Mesenteric fat pad (tissue), 1 donor: ENCODE results near the gene UBXN6. TPM values are rescaled to one million over a fixed set of nuclear protein-coding genes. Genes with fewer than 3 reads are reported as not detected.

ENCODE experiments used
- DNase-seq: peaks from one replicate; pipeline ENCODE4 v3.0.0-alpha.2; 2020; ENCODE audit warnings: low spot score
- total RNA-seq: library from RNA; stranded (reverse); fragmentation: NEBNext Ultra II Directional; extraction: Animal tissue kit (Norgen Biotek cat#: 25700); gene quantifications from one replicate; pipeline ENCODE4 v1.2.1, GENCODE V29; 2021
- donor health status: DM: yes; HTN: yes; CAD: no.

The UBXN6 gene
- total RNA-seq, 1 donor from 2014 or later: 119 TPM

GRCh38 chr19:4493929-4494690, 36.5 kb upstream of the UBXN6 start:
- DNase-seq: no peak

- no peak for DNase-seq
Observed at GRCh38 chr19:4493104-4493928, 35.7 kb upstream of the UBXN6 start.

DNA sequence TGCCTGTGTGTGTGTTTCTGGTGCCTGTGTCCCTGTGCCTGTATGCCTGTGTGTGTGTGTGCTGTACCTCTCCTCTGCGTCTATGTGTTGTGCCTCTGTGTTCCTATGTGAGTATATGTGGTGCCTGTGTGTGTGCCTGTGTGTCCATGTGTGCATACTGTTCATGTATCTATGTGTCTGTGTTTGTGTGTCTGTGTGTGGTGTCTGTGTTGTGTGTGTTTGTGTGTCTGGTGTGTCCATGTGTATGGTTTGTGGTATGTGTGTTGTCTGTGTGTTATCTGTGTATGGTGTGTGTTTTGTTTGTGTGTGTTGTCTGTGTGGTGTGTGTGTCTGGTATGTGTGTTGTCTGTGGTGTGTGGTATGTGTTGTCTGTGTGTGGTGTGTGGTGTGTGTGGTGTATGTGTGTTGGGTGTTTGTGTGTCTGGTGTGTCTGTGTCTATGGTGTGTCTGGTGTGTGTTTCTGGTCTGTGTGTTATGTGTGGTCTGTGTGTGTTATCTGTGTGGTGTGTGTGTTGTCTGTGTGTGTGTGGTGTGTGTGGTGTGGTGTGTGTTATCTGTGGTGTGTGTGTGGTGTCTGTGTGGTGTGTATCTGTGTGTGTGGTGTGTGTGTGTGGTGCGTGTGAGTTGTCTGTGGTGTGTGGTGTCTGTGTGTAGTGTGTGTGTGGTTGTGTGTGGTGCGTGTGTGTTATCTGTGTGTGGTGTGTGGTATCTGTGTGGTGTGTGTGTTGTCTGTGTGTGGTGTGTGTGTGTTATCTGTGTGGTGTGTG, 34.9 kb upstream of the UBXN6 start:
- no peak for DNase-seq

GRCh38 chr19:4491446-4491845, 33.9 kb upstream of the UBXN6 start:
- no peak for DNase-seq

DNA sequence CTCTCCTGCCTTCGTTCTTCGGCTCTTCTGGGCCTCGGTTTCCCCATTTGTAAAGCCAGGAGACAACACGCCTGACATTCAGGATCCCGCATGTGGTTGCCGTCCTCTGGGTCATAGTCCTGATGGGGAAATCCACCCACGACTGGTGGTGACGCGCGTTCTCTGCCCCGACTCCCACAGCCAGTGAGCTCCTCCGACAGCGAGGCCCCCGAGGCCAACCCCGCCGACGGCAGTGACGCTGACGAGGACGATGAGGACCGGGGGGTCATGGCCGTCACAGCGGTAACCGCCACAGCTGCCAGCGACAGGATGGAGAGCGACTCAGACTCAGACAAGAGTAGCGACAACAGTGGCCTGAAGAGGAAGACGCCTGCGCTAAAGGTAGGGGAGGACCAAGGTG, 30.9 kb upstream of the UBXN6 start:
- no peak for DNase-seq

GRCh38 chr19:4487572-4487971, 30.0 kb upstream of the UBXN6 start:
- no peak for DNase-seq

DNA sequence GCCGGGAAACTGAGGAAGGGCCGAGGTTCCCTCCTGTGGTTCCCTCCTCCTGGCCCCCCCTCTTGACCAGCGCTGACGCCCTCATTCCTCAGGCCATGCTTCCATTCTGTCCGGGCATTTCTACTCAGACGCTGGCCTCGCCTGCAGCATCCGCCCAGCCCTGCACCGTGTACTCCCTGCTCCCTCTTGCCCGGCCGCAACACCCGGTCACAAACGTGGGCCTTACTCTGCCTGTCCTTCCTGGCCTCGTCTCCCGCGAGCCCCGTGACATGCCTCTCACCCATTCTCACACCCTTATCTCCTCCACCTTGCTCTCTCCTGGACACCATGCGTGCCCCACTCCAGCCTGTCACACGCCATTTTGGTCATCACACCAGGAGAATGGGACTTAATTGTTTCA, 25.8 kb upstream of the UBXN6 start:
- no peak for DNase-seq

DNA sequence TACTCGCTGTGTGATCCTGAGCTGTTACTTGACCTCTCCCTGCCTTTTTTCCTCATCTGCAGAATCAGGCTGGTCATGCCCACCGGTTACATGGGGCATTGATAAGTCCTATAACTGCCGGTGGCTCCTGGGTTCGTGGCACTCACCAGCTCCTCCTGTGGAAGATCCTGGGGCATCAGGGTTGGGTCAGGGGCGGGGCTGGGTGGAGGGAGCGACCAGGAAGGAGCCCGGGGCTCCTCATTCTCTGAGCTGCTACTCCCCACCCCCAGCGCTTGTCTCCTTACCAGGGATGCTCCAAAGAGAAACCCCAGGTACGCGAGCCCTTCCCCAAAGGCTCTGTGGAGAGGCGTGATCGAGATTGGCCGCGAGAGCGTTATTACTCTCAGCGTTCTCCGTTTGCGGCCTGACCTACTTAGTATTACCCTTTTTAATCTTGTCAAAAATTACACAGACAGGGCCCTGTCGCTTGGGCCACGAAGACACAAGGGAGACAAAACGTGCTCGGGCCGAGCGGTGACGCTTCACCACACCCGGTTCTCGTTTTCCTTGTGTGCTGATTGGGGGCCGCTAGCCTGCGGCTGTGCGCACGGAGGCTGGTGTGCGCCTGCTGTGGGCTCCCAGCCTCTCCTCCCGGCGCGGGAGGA, 25.2 kb upstream of the UBXN6 start:
- no peak for DNase-seq

DNA sequence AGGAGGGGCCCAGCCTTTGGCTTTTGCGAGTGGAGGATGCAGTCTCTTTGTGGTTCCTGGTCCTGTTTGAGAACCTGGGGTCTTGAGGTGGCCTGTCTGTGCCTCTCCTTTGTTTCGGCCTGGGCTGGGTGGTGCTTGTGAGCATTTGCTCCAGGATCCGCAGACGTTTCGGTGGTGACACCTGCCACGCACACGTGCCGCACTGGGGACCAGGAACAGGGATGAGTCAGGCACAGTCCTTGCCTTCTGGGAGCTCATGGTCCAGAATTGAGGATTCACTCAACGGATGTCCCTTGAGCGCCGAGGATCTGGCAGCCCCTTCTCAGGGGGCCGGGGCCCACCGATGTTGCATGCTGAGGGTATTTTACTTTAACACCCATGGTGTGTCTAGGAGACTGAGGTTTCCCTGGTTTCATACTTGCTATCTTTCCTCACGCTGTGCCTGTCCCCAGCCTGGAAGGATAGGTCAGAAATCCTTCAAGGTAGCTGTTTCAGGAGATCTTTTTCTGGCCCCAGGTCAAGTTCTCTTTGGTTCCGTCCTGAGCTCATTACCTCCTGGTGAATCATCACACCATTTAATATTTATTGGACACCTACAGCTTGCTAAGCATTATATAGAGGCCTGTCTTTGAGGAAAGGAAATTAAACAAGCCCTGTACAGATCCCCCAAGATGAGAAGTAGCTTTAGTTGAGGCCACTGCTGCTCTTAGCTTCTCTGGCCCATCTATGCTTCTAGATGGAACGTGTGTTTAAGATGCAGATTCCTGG, 19.6 kb upstream of the UBXN6 start:
- DNase-seq: no peak

GRCh38 chr19:4474514-4475022, 17.0 kb upstream of the UBXN6 start:
- no peak for DNase-seq

DNA sequence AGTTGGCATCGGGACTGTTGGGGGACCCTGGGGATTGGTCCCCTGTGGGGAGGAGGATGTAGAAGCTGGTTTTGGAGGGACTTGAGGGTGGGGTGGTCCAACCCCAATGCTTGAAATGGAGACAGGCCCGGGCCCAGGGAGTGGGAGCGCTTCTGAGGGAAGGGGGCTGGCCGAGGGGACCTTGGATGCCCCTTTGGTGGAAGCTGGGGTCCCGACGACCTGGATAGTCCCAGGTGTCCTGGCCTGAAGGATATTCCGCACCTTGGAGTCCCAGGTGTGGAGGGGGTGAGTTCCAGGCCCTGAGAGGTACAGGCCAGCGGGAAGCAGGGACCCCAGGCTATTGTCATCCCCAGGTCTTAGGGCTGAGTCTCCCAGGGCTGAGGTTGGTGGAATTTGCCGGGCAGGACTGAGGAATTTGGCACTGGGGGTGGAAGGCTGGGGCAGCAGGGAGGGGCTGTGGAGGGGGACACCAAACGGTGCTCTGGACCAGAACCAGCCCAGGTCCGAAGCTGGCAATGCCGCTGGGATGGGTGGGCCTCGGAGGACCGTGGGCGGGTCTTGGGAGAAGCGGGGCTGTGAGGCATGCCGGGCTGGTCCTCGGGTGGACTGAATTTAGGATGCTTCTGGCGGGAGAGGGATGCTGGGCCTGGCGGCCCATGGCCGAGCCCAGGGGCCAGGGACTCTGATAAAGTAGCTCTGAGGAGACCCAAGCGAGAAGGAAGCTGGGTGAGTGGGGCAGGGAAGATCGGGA, 16.3 kb upstream of the UBXN6 start:
- no peak for DNase-seq

DNA sequence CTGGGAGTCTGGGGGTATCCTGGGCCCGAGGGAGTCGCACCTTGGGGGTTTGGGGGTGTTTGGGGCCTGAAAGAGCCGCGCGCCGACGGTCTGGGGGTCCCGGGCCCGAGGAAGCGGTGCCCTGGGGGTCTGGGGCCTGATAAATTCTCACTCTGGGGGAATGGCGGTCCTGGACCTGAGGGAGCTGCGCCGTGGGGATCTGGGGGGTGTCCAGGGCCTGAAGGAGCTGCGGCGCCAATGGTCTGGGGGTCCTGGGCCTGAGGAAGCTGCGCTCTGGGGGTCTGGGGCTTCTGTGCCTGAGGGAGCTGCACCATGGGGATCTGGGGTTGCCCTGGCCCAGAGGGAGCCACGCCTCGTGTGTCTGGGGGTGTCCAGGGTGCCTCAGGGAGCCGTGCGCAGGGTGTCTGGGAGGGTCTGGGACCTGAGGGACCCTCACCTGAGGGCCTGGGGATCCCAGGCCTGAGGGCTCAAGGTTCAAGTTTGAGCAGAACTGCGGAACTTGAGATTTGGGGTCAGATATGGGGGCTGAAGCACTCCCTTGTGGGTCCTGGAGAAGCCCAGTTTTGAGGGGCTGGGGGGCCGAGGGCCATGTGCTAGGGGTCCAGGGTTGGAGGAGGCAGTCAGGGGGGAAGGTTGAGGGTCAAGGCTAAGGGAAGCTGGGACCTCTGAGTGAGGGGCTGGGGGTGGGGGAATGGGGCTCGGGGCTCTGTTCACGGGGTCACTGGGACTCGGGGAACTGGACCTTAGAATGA, 15.6 kb upstream of the UBXN6 start:
- no peak for DNase-seq

DNA sequence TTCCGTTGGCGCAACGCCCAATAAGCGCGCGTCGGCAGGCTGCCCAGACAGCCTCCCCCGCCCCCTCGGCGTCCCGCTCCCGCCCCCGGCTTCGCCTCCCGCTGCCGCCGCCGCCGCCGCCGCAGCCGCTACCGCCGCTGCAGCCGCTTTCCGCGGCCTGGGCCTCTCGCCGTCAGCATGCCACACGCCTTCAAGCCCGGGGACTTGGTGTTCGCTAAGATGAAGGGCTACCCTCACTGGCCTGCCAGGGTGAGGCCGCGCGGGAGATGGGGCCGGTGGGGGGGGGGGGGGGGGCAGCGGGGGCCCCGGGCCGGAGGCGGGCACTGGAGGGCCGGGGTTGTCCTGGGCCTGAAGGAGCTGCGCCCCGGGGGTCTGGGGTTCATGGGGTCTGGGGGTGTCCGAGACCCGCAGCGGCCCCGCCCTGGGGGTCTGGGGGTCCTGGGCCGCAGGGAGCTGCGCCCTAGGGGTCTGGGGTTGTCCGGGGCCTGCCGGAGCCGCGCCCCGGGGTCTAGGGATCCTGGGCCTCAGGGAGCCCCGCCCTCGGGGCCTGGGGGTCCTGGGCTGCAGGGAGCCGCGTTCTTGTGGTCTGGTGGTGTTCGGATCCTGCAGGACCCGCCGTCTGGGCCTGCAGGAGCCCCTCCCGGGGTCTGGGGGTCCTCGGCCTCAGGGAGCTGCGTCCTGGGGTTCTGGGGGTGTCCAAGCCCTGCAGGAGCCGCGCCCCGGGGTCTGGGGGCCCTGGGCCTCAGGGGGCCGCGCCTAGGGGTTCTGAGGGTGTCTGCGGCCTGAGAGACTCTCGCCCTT, 14.8 kb upstream of the UBXN6 start, which contains the start of gene HDGFL2:
TSS of gene HDGFL2 (plus strand) at position 124 of the 801 bp plus-strand sequence. CDS start at position 178, 54 bp downstream.
- DNase-seq: peak; percentile 99

- peak; percentile 96 for DNase-seq
Observed at GRCh38 chr19:4471403-4472173, 14.0 kb upstream of the UBXN6 start.

DNA sequence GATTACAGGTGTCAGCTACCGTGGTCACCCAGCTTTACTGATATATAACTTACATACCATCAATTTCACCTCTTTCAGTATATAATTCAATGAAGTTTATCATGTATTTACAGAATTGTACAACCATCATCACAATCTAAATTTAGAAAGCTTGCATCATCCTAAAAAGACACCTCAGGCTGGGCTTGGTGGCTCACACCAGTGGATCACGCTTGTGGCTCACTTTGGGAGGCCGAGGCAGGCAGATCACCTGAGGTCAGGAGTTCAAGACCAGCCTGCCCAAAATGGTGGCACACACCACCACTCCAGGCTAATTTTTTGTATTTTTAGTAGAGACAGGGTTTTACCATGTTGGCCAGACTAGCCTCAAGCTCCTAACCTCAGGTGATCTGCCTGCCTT, 10.2 kb upstream of the UBXN6 start:
- no peak for DNase-seq

GRCh38 chr19:4464815-4465581, 7.4 kb upstream of the UBXN6 start:
- no peak for DNase-seq
